Measurements from ENCODE around the gene PLXNB3.

- TF ChIP-seq SIN3A (IDR thresholded peaks at IDR 0.05; ENCODE audit: borderline replicate concordance, insufficient read depth, low read depth, low read length) (no peak), CTCF (IDR thresholded peaks at IDR 0.05) (no peak)
Observed at GRCh38 chrX:153750127-153750774, 13.8 kb upstream of the PLXNB3 start.
